Testis (tissue), 3 donors: Measurements from ENCODE around the gene PAM16. TPM values are rescaled to one million over a fixed set of nuclear protein-coding genes. Genes with fewer than 3 reads are reported as not detected.

Experiments used
- DNase-seq: peaks from one replicate; pipeline ENCODE4 v3.0.0-alpha.2; 2019
- H3K27ac ChIP-seq, 2 donors: fragments of 200-600 bp; sonication (generic); one replicate each; pipeline ENCODE4 v1.5.1; 2019
- H3K27me3 ChIP-seq: fragments of 200-600 bp; sonication (generic); one replicate; pipeline ENCODE4 v1.5.1; 2019
- H3K36me3 ChIP-seq: fragments of 200-600 bp; sonication (generic); one replicate; pipeline ENCODE4 v1.5.1; 2017; ENCODE audit warnings: low read depth; ENCODE audit errors: missing control alignments
- H3K4me1 ChIP-seq: fragments of 200-600 bp; sonication (generic); one replicate; pipeline ENCODE4 v1.5.1; 2019
- H3K4me3 ChIP-seq, 2 donors: fragments of 200-600 bp; sonication (generic); one replicate each; pipeline ENCODE4 v1.5.1; 2017 to 2019
- H3K9me3 ChIP-seq: fragments of 200-600 bp; sonication (generic); one replicate; pipeline ENCODE4 v1.5.1; 2017
- CTCF ChIP-seq, 3 experiments: fragments of 450-650 bp in 2 of 3; fragments of 200-600 bp in 1 of 3; sonication (generic) in 1 of 3; IDR thresholded peaks; one replicate each; pipeline ENCODE4 v1.5.1; 2016 to 2019; ENCODE audit warnings: antibody characterized with exemption in 3 of 3, mild to moderate bottlenecking in 2 of 3, moderate library complexity in 1 of 3
- POLR2A ChIP-seq: fragments of 450-650 bp; IDR thresholded peaks from one replicate; pipeline ENCODE4 v1.6.1; 2017; ENCODE audit warnings: antibody characterized with exemption, mild to moderate bottlenecking, moderate library complexity
- WGBS, 2 donors: methylation state at CpG; one replicate each; pipeline ENCODE4 v1.1.5; 2018; 5-methylcytosine and 5-hydroxymethylcytosine counted together
- intact Hi-C: fragments of 100-400 bp; cut with DNase I; formaldehyde crosslinking; loops from one replicate; pipeline ENCODE4 v1.15.1; 2023; ENCODE audit warnings: low total_unique reads
- polyA plus RNA-seq: library from polyadenylated mRNA; stranded (reverse); fragments of 350-450 nt; fragmentation: Illumina TruSeq; extraction: RNeasy Lipid Tissue Mini Kit (QIAGEN cat#74804); gene quantifications from one replicate; pipeline ENCODE4 v1.2.3, GENCODE V29; 2014; ENCODE audit warnings: low read depth, low replicate concordance; ENCODE audit not compliant: insufficient read depth
- total RNA-seq, 2 donors: library from RNA; depleted of rRNA; stranded (reverse); fragments of >200 nt; gene quantifications; one replicate each; pipeline ENCODE4 v1.2.3, GENCODE V29; 2016

PAM16 gene
- total and polyA plus RNA-seq, 3 donors from 2014 or later: 61.8 to 148 (median 126) TPM

GRCh38 chr16:4359914-4360313 is 8.8 kb upstream of the PAM16 start:
- no peak for DNase-seq
- intact Hi-C loops: loop anchor here (5.0 kb wide), 1 partner anchor 42 kb away; no protein-coding TSS in a partner anchor
- H3K4me1 ChIP-seq: no peaks in the 10 kb centered on the region
- TF ChIP-seq CTCF (IDR thresholded peaks at IDR 0.05) (no peak), POLR2A (no peak)
- 80 to 91% methylated on average over 2 to 3 of the region's 3 CpGs for WGBS, 2 donors
- no peak overlapping the region for H3K27ac ChIP-seq
- no peak overlapping the region for H3K4me3 ChIP-seq
- H3K27me3 ChIP-seq: no peaks in the 10 kb centered on the region
- H3K9me3 ChIP-seq: no peaks in the 10 kb centered on the region
- no peaks in the 10 kb centered on the region for H3K36me3 ChIP-seq

- H3K27me3 ChIP-seq: no peaks in the 10 kb centered on the region
- intact Hi-C loops: loop anchor here (5.0 kb wide), 1 partner anchor 43 kb away; no protein-coding TSS in a partner anchor
- 58 to 60% methylated on average over 11 to 19 of the region's 19 CpGs for whole genome bisulfite sequencing, 2 donors
- H3K4me1 ChIP-seq: no peaks in the 10 kb centered on the region
- no peaks in the 10 kb centered on the region for H3K9me3 ChIP-seq
- TF ChIP-seq POLR2A: no peak
- peak; percentile 90 to 97 (median 97) for TF ChIP-seq CTCF (IDR thresholded peaks at IDR 0.05)
- no peak overlapping the region for H3K4me3 ChIP-seq
- no peaks in the 10 kb centered on the region for H3K36me3 ChIP-seq
- peak; percentile 71 for DNase-seq
- no peak overlapping the region for H3K27ac ChIP-seq
These were observed 7.9 kb upstream of the PAM16 start for GRCh38 chr16:4358831-4359561.

GRCh38 chr16:4358236-4358635 is 7.1 kb upstream of the PAM16 start:
- no peaks in the 10 kb centered on the region for H3K36me3 ChIP-seq

GRCh38 chr16:4356820-4357219 is 5.7 kb upstream of the PAM16 start:
- intact Hi-C loops: loop anchor here (5.0 kb wide), 1 partner anchor 45 kb away; no protein-coding TSS in a partner anchor
- no peak overlapping the region for H3K27ac ChIP-seq
- no peak for DNase-seq
- H3K4me1 ChIP-seq: no peaks in the 10 kb centered on the region
- WGBS, 2 donors: 84 to 94% methylated on average over 7 of the region's 7 CpGs
- H3K9me3 ChIP-seq: no peaks in the 10 kb centered on the region
- H3K4me3 ChIP-seq: no peak overlapping the region
- no peaks in the 10 kb centered on the region for H3K27me3 ChIP-seq
- no peaks in the 10 kb centered on the region for H3K36me3 ChIP-seq
- TF ChIP-seq POLR2A (no peak), CTCF (IDR thresholded peaks at IDR 0.05) (no peak)

More at GRCh38 chr16:4358236-4358635, 7.1 kb upstream of the PAM16 start:
- TF ChIP-seq CTCF (IDR thresholded peaks at IDR 0.05): no peak
- TF ChIP-seq POLR2A: no peak
- Histone ChIP-seq H3K27ac (no peak overlapping the region), H3K4me1 (no peaks in the 10 kb centered on the region), H3K27me3 (no peaks in the 10 kb centered on the region), H3K4me3 (no peak overlapping the region), H3K9me3 (no peaks in the 10 kb centered on the region)
- 95% methylated on average over 18 to 19 of the region's 19 CpGs for WGBS, 2 donors
- intact Hi-C loops: loop anchor here (5.0 kb wide), 1 partner anchor 44 kb away; no protein-coding TSS in a partner anchor
- DNase-seq: no peak
